Adipose tissue (tissue), 3 donors: ENCODE results near the gene CPNE8. TPM values are rescaled to one million over a fixed set of nuclear protein-coding genes. Genes with fewer than 3 reads are reported as not detected.

Experiments used
- H3K27ac ChIP-seq: one replicate; pipeline ENCODE4 v1.5.1; 2013; ENCODE audit warnings: low read depth, low read length
- WGBS, 3 donors: extraction: QIAGEN DNeasy Blood & Tissue Kit; methylation state at CpG; one replicate each; pipeline ENCODE4 v1.1.7; 2013; 5-methylcytosine and 5-hydroxymethylcytosine counted together
- polyA plus RNA-seq, 3 donors: library from polyadenylated mRNA; stranded (reverse); fragments of 200-250 nt; gene quantifications; one replicate each; pipeline ENCODE4 v1.2.3, GENCODE V29; 2013
- donor health status: healthy with polysubstance abuse.
- donor health status: Bipolar disorder and iron deficiency.
- donor health status: healthy.

Gene CPNE8
- polyA plus RNA-seq, 3 donors: 1.3 to 8.5 (median 7.5) TPM

DNA sequence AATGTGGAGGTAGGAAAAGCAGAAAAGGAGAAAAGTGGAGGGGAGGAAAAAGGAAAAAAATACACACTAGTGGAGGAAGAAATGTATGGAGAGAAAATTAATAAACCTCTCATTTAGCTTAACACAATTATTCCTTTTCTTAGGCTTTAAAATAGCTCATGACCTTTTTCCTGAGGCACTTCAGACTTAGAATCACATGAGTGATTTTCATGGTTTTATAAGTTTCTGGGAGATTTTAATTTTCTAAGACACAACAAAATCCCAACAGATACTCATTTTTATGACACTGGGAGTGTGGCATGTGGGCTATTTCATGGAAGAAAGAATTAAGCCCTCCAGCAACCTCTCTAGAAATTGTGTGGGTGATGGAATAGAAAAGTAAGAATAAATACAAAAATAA is 214.7 kb downstream of the CPNE8 start:
- H3K27ac ChIP-seq: no peak overlapping the region

DNA sequence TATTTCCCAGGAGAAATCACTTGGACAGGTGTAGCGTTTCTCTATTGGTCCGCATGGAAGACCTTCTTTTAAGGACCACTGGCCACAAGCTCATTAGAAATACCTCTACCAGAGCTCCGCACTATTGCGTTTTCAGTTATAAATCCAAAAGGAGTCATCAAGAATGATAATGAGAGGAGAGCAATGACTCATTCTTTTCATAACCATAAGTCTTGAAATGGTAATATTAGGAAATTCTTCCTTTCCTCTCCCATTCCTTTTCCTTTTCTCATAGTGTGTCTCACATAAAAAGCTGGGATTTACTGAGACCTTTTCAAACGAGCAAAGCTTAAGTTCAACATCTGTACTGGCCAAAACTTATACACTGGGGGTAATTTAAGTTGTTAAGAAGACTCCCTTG is 215.7 kb downstream of the CPNE8 start:
- H3K27ac ChIP-seq: no peak overlapping the region
- 75 to 91% (median 88%) methylated on average over 5 of the region's 5 CpGs for WGBS, 3 donors

DNA sequence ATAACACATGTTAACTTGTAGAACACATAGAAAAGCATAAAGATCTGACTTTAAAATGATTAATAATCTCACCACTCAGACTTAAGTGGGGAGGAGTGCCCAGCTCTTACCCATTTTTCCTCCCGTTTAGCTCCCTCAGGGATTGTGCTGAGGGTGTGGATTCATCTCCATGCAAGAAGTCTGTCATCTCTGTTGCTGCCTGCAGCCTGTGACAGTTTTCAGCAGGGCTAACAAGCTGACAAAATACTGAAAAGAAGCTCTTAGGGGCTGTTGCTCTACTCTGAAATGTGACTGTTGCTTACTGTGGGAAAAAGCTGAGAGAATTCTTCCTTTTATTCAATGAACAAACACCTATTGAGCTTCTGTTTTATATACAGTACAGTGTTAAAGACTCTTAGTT is 216.2 kb downstream of the CPNE8 start:
- 31 to 79% (median 59%) methylated on average over 1 of the region's 1 CpG for WGBS, 3 donors

DNA sequence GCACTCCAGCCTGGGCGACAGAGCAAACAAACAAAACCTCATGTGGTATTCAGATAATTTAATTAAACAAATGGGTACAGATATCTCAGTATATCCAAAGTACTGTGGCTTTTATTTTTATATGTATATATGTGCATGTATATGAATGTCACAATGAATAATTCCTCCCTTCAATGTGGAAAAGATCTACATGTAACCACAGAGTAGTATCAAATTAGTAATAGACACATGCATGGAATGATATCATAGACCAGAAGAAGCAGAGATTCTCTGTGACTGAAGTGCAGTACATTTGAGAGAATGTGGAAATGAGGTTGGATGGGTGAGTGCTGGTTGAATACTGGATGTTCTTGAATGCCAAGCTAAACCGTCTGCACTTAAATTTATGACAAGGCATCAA is 222.9 kb downstream of the CPNE8 start:
- WGBS, 3 donors: 68 to 87% (median 87%) methylated on average over 2 of the region's 2 CpGs
- no peak overlapping the region for H3K27ac ChIP-seq

More for the DNA sequence above, 216.2 kb downstream of the CPNE8 start:
- H3K27ac ChIP-seq: no peak overlapping the region

DNA sequence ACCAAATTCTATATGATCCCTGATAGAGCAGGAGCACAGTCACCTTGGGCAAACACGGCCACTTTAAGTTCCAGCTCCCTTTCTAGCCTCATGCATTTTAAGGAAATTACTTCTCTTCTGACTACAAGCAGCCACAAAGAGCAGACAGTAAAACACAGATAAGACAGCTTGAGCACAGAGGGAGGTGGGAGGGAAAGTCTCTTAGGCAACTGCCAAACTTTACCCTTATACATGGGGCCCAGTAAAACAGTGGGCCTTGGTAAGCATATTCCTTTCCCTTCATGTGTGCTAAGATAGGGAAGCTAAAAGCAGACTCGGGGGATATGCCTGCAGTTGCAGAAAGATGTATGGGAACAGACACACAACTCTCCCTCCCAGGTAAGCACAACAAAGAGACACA is 235.9 kb downstream of the CPNE8 start:
- WGBS, 3 donors: 30 to 48% (median 36%) methylated on average over 2 of the region's 2 CpGs
- no peak overlapping the region for H3K27ac ChIP-seq

DNA sequence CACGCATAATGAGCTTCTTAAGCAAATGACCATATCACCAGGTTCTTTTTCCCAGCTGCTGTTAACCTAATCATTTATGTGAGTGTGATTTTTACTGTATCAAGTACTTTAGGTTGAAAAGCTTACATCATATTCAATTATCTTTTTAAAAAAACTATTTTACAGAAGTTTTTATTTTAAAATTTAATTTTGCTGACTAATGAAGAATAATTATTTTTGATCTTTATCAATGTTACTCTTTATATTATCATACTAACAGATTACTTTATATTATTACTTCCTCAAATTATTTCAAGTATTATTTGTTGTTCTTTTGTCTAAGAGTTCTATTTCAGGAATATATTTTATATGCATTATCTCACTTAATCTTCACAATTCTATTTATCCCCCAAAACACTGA is 236.3 kb downstream of the CPNE8 start:
- 75 to 96% (median 94%) methylated on average over 1 of the region's 1 CpG for WGBS, 3 donors
- no peak overlapping the region for H3K27ac ChIP-seq

DNA sequence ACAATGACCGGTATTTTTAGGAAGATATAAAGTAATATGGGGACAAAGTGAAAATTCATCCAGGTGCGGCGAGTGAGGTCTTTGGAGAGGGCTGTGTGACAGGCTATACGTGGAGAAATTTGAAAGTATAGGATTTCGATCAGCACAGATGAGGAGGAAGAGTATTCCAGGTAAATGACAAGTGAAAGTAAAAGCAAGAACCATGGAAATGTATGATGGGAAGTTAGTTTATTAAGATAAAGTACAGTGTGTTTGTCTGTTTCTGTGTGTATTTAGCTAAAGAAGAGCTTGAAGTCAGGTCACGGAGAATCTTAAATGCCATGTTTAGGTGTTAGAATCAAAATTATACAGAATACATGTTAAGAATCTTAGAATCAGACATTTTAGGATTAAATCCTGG is 239.0 kb downstream of the CPNE8 start:
- WGBS, 3 donors: 77 to 86% (median 81%) methylated on average over 6 of the region's 6 CpGs
- H3K27ac ChIP-seq: no peak overlapping the region

DNA sequence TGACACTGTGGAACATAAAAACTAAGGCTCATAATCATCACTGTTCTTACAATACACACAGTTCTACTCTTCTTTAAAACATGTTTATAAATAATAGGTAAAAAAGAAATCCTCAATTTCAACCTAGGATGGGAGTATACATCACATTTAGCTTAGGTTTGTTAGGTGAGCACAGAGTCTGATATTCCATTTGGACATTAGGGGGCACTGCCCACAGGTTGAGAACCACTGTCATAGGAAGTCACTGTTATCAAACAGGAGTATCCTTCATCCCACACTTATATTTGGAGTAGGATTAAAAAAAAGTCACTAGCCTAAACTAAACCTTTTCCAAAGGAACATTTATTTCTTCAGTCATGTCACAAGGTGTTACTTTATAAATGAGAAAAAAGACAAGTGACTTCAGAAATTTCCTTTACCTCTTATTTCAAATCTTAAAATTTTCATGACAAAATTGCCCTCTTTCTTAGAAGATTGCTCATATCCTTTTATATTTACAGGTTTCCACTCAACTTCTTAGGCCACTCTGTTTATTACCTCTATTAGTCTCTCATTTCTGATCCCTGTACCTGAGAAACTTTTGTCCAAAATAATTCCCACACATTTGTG is 240.6 kb downstream of the CPNE8 start:
- no peak overlapping the region for H3K27ac ChIP-seq

DNA sequence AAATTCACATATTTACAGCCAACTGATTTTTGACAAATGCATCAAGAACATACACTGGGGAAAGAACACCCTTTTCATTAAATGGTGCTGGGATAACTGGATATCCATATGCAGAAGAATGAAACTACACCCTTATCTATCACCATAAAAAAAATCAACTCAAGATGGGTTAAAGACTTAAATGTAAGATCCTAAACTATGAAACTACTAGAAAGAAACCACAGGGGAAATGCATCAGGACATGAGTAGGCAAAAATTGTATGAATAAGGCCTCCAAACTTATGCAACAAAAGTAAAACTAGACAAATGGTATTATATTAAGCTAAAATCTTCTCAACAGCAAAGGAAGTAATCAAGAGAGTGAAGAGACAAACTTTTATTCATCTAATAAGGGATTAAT is 242.6 kb downstream of the CPNE8 start:
- no peak overlapping the region for H3K27ac ChIP-seq

DNA sequence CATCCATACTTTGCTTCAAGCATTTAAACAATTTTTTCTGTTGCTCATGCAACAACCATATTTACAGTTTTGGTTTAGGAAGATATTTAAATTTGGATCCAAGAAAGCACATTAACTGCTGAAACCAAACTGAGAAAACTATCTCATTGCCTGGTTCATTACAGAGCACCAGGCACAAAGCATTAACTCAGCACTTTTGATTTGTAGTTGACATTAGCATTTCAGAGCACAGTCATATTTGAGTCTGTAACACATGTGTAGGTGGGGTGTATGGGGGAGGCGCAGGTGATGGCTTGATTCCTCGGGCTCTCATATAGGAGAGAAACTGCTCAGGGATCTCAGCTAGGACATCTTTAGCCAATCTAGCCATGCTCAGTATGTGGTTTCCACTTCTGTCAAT is 251.7 kb downstream of the CPNE8 start:
- H3K27ac ChIP-seq: no peak overlapping the region
- 72 to 96% (median 90%) methylated on average over 2 of the region's 2 CpGs for WGBS, 3 donors

DNA sequence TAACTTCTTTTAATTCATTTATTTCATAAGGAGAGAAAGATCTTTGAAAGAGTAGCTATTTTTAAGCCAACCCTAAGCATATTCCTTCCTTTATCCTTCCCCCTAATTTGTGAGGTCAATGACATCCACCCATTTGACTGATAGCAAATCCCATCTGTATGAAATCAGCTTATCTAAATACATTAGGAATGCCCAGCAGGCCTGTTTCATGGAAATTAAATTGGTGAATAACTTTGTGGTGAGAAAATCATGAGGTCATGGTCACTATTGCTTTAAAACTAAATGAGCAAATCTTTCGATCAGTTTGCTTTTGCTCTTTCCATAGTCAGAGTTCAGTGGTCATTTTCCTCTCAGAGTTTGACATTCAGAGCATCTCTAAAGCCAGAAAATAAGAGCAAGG is 256.6 kb downstream of the CPNE8 start:
- H3K27ac ChIP-seq: no peak overlapping the region
- WGBS, 3 donors: 79 to 85% (median 80%) methylated on average over 1 of the region's 1 CpG

DNA sequence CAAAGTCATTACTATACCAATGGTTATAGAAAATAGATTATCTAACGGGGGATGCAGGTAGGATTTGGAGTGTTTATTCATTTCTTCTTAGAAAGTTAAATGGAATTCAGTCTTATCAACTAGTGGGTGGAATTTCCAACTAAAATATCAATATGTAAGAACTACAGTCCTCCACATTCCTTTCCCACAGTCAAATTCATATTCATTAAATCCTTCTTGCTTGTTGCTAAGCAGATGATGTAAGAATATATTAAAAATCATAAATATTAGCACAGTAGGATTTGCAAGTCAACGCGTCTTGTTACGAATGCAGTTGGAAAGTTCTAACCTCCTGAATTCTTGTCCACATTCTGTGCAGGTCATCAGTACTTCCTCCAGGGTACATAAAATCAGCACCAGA is 259.2 kb downstream of the CPNE8 start:
- H3K27ac ChIP-seq: no peak overlapping the region
- WGBS, 3 donors: 63 to 72% (median 65%) methylated on average over 4 of the region's 4 CpGs

DNA sequence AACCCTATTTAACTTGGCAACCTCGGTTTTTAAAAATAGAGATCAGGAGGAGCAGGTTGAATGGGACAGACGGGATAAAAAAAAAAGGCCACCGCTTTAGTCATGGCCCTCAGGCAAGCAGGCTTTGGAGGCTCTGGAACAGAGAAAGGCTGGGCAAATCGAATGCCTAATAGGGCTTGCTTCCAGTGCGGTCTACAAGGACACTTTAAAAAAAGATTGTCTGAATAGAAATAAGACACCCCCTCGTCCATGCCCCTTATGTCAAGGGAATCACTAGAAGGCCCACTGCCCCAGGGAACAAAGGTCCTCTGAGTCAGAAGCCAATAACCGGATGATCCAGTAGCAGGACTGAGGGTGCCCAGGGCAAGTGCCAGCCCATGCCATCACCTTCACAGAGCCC is 265.8 kb downstream of the CPNE8 start:
- 54 to 86% (median 78%) methylated on average over 7 of the region's 7 CpGs for WGBS, 3 donors

DNA sequence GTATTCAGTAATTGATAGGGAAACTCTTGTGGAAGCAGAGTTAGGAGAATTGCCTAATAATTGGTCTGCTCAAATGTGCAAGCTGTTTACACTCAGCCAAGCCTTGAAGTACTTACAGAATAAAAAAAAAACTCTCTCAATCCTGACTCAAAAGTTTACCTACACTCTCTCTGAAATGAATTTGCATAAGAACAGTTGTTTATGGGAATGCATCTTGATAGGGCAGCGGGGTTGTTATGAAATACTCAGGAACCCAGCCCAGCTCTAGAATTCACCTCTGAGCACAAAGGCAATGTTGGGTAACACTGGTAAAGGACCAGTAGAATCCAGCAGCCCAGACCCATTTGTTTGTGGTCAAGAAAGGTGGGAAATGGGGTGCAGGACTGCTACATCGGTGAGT is 267.0 kb downstream of the CPNE8 start:
- WGBS, 3 donors: 76 to 91% (median 86%) methylated on average over 2 of the region's 2 CpGs
- no peak overlapping the region for H3K27ac ChIP-seq

More for the DNA sequence above, 265.8 kb downstream of the CPNE8 start:
- H3K27ac ChIP-seq: no peak overlapping the region

DNA sequence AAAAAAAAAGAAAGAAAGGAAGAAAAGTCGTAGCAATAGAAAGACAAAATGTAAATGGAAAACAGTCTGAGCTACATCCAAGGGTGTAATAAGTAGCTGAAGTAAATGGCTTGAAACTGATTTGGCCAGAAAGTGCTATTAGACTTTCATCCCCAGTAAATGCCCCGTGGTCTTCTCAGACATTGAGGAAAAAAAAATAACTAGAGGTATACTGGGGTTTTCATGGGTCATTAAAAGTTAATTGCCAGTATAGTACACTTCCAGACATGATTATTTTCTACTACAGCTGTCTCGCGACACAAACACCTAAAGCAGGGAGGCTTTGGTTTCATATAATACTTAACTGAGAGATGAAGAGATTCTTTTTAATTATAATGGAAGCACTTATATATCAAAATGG is 271.9 kb downstream of the CPNE8 start:
- WGBS, 3 donors: 70 to 79% (median 74%) methylated on average over 4 of the region's 4 CpGs
- no peak overlapping the region for H3K27ac ChIP-seq

DNA sequence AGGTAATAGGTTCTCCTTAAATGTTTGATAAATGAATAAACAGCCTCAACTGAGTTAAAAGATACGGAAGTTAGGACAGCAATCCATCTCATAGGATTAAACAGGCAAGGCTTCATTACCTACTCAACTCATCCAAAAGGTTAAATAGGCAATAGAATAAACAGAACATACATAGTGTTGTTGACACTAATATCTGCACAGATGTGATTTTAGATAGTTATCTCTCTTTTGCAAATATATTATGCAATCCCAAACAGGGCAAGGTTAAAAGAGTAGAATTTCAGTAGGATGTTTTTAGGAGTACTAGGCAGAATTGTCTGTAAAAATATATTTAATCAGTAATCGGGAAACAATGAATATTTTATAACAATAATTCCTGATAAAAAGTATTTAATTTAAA is 276.3 kb downstream of the CPNE8 start:
- 67 to 82% (median 79%) methylated on average over 2 of the region's 2 CpGs for WGBS, 3 donors
- no peak overlapping the region for H3K27ac ChIP-seq

DNA sequence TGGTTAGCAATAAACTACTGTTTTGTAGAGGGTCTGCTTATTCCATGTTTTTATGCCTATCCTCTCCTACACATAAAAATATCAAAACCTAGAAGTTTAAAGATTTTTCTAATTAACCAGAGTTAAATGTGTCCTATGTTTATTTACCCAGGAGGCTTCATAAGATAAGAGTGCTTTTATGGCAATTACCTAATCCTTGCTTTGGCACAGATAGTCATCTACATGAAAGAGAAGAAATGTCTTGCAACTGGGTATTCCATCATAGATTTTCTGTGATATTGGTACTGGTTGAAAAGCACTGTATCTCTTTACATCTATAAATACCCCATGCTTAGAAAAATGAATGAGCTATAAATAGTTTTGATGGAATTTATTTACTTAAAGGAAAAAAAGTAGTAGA is 277.1 kb downstream of the CPNE8 start:
- H3K27ac ChIP-seq: no peak overlapping the region

DNA sequence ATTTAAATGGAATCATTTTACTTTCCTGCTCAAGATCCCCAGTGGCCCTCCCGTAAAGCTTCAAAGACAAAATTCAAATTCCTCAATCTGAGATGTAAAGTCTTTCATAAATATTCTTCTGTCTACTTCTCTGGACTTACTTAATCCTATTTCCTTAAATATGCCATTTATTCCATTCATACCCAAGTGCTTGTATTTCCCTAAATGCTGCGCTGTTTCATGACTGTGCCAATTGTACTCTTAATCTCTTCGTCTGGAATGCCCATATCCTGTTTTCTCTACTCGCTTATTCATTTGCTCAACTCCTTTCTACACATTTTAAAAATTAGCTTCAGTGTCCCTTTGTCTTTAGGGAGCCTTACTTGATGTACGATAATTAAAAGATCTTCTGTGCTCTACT is 280.1 kb downstream of the CPNE8 start:
- no peak overlapping the region for H3K27ac ChIP-seq
- WGBS, 3 donors: 85 to 91% (median 90%) methylated on average over 5 of the region's 5 CpGs

DNA sequence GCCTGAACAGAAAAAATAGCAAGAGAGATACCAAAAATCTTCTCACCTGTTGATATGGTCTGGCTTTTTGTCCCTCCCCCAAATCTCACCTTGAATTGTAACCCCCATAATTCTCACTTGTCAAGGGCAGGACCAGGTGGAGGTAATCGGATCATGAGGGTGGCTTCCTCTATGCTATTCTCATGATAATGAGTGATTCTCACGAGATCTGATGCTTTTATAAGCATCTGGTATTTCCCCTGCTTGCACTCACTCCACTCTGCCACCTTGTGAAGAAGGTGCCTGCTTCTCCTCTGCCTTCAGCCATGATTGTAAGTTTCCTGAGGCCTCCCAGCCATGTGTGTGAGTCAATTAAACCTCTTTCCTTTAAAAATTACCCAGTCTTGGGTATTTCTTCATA is 291.2 kb downstream of the CPNE8 start:
- WGBS, 3 donors: 38 to 57% (median 55%) methylated on average over 2 of the region's 2 CpGs
- no peak overlapping the region for H3K27ac ChIP-seq

DNA sequence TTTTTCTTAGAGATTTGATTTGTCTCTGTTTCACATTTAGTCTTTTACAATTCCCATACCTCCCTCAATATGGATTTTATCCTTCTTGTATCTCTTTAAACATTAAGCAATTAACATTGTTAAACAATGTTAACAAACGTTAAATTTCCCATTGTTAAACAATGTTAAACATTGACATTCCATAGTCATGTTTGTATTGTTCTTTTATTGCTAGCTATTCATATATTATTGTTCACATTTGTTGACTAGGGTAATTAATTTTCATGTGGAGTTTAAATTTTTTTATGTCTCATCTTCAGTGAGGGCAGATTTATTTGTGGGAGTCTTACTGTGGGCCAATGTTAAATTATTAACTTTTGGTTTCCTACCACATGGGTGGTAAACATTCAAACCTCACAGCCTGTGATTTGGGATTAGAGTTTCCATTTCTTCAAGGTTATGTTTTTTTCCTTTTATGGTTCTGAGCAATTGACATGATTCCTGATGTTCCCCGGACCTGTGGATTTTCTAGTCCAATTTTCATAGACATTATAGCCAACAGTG is 294.5 kb downstream of the CPNE8 start:
- WGBS, 3 donors: 34 to 62% (median 60%) methylated on average over 2 of the region's 2 CpGs
- H3K27ac ChIP-seq: no peak overlapping the region

DNA sequence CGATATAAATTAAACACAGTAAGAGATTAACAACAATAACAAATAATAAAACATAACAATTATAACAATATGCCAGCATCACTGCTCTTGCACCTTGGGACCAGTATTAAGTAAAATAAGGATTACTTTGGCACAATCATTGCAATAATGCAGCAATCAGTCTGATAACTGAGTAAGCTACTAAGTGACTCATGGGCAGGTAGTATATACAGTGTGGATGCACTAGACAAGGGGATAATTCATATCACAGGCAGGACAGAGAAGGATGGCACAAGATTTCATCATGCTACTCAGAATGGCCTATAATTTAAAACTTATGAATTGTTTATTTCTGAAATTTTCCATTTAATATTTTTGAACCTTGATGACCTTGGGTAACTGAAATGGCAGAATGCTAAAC is 298.1 kb downstream of the CPNE8 start:
- H3K27ac ChIP-seq: no peak overlapping the region
- 63 to 92% (median 90%) methylated on average over 1 of the region's 1 CpG for WGBS, 3 donors
